Dedifferentiated amniotic fluid mesenchymal stem cell (primary cell): Measurements from ENCODE around the gene CHTF18.
"Not testable (repeated sequence)": the region's sequence is repeated elsewhere in the genome, so short reads cannot be mapped to it uniquely, and the experiment has no call there.

ENCODE experiments used
- DNase-seq: peaks from one replicate; pipeline ENCODE4 v3.0.0-alpha.2; 2016; ENCODE audit errors: extremely low spot score

Gene CHTF18

GRCh38 chr16:807347-808084 lies 19.1 kb downstream of the CHTF18 start:
- DNase-seq, result peak; percentile 79

- no peak for DNase-seq
Measured at GRCh38 chr16:808085-808386, 19.6 kb downstream of the CHTF18 start.

- no peak for DNase-seq
Measured at GRCh38 chr16:813204-813915, 24.9 kb downstream of the CHTF18 start.

GRCh38 chr16:813916-814412 lies 25.5 kb downstream of the CHTF18 start:
- no peak for DNase-seq

GRCh38 chr16:814974-815373 lies 26.6 kb downstream of the CHTF18 start:
- no peak for DNase-seq

- no peak for DNase-seq
Measured at GRCh38 chr16:815861-816260, 27.4 kb downstream of the CHTF18 start.

GRCh38 chr16:817001-817906 lies 28.8 kb downstream of the CHTF18 start:
- DNase-seq, result no peak

GRCh38 chr16:818132-818531 lies 29.7 kb downstream of the CHTF18 start:
- DNase-seq, result no peak

- DNase-seq, result no peak
Measured at GRCh38 chr16:818592-818991, 30.2 kb downstream of the CHTF18 start.

GRCh38 chr16:819336-820043 lies 31.1 kb downstream of the CHTF18 start:
- no peak for DNase-seq

GRCh38 chr16:820044-820408 lies 31.6 kb downstream of the CHTF18 start:
- DNase-seq, result not testable (repeated sequence)

- no peak for DNase-seq
Measured at GRCh38 chr16:820748-821147, 32.3 kb downstream of the CHTF18 start.

GRCh38 chr16:821751-822150 lies 33.3 kb downstream of the CHTF18 start:
- DNase-seq, result no peak

- no peak for DNase-seq
Measured at GRCh38 chr16:822174-822908, 33.9 kb downstream of the CHTF18 start.

- no peak for DNase-seq
Measured at GRCh38 chr16:822909-823297, 34.5 kb downstream of the CHTF18 start.

GRCh38 chr16:824194-824593 lies 35.8 kb downstream of the CHTF18 start:
- DNase-seq, result no peak

- DNase-seq, result no peak
Measured at GRCh38 chr16:824601-825000, 36.2 kb downstream of the CHTF18 start.

GRCh38 chr16:825341-826061 lies 37.1 kb downstream of the CHTF18 start:
- DNase-seq, result peak; percentile 19

- DNase-seq, result no peak
Measured at GRCh38 chr16:827513-827912, 39.1 kb downstream of the CHTF18 start.

GRCh38 chr16:828891-829290 lies 40.5 kb downstream of the CHTF18 start:
- DNase-seq, result no peak
